ENCODE results near the gene ITPKC. TPM values are rescaled to one million over a fixed set of nuclear protein-coding genes. Genes with fewer than 3 reads are reported as not detected.

Gene ITPKC
- total and polyA plus RNA-seq, 2 of the 13 experiments (the other 11 are each of a cell fraction or from before 2014, with no cell fraction given): 6.9 to 11.2 TPM

DNA sequence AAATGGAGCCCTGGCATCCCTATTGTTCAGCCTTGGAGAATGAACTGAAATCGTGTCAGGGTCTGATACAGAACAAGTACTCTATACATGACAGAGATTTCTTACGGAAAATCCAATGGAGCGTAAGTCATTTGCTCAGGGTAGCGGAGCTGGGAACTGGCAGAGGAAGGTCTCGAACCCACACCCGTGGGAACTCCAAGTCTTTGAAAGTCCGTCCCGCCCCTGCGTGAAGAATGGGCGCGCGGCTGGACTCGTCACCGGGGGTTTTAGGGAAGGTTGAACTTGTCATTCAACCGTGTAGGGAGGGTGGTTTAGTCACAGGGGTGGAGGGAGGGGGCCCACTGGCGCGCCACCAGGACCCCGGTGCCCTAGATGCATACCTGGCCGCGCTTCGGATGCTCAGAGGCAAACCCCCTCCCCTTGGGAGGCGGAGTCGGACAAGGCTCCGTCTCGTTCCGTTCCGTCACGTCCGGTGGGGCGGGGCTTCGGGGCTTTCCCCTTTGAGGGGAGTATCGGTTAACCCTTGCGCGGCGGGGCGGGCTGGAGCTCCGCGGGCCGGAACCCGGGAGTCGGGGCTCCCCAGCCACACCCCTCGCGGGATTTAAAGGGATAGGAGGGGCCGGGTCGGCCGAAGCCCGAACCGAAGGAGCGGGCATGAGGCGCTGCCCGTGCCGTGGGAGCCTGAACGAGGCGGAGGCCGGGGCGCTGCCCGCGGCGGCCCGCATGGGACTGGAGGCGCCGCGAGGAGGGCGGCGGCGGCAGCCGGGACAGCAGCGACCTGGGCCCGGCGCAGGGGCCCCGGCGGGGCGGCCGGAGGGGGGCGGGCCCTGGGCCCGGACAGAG, at the start of gene ITPKC, which contains the start of gene COQ8B (continued):
- TF ChIP-seq, protein P1, sequence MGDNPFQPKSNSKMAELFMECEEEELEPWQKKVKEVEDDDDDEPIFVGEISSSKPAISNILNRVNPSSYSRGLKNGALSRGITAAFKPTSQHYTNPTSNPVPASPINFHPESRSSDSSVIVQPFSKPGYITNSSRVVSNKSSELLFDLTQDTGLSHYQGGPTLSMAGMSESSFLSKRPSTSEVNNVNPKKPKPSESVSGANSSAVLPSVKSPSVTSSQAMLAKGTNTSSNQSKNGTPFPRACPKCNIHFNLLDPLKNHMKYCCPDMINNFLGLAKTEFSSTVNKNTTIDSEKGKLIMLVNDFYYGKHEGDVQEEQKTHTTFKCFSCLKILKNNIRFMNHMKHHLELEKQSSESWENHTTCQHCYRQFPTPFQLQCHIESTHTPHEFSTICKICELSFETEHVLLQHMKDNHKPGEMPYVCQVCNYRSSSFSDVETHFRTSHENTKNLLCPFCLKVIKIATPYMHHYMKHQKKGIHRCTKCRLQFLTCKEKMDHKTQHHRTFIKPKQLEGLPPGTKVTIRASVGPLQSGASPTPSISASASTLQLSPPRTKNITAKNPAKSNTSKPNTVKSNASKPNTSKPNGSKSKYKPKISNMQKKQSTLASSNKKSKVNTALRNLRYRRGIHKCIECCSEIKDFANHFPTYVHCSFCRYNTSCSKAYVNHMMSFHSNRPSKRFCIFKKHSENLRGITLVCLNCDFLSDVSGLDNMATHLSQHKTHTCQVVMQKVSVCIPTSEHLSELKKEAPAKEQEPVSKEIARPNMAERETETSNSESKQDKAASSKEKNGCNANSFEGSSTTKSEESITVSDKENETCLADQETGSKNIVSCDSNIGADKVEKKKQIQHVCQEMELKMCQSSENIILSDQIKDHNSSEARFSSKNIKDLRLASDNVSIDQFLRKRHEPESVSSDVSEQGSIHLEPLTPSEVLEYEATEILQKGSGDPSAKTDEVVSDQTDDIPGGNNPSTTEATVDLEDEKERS (CRISPR knock-in tag; IDR thresholded peaks at IDR 0.05): 0 out of 2 replicates have a peak, but pooled peaks have one; percentile 61
- TF ChIP-seq MED8 (CRISPR knock-in tag; IDR thresholded peaks at IDR 0.05; ENCODE audit: insufficient replicate concordance): peak; percentile 60
- no peak for TF ChIP-seq KLF9 (CRISPR knock-in tag; IDR thresholded peaks at IDR 0.05; ENCODE audit: low read depth)
- TF ChIP-seq FOSL1 (CRISPR knock-in tag; IDR thresholded peaks at IDR 0.05; ENCODE audit: borderline replicate concordance): no peak
- TF ChIP-seq CCDC6 (CRISPR knock-in tag; IDR thresholded peaks at IDR 0.05): 0 out of 2 replicates have a peak, but pooled peaks have one; percentile 40
- peak; percentile 53; the same call in 1 of the 2 replicates for TF ChIP-seq RAD21 (CRISPR knock-in tag; IDR thresholded peaks at IDR 0.05)
- TF ChIP-seq, protein P2, sequence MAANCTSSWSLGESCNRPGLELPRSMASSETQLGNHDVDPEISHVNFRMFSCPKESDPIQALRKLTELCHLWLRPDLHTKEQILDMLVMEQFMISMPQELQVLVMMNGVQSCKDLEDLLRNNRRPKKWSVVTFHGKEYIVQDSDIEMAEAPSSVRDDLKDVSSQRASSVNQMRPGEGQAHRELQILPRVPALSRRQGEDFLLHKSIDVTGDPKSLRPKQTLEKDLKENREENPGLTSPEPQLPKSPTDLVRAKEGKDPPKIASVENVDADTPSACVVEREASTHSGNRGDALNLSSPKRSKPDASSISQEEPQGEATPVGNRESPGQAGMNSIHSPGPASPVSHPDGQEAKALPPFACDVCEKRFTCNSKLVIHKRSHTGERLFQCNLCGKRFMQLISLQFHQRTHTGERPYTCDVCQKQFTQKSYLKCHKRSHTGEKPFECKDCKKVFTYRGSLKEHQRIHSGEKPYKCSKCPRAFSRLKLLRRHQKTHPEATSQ (CRISPR knock-in tag; IDR thresholded peaks at IDR 0.05; ENCODE audit: borderline replicate concordance): no peak
- peak; percentile 71 for TF ChIP-seq ASH2L (IDR thresholded peaks at IDR 0.05; ENCODE audit: insufficient read length, low read depth, low read length)
- TF ChIP-seq TAF15 (IDR thresholded peaks at IDR 0.05; ENCODE audit: low read depth, low read length, poor library complexity, severe bottlenecking): peak; percentile 77
- TF ChIP-seq ZNF672 (CRISPR knock-in tag; IDR thresholded peaks at IDR 0.05): no peak
- TF ChIP-seq HMGA1 (CRISPR knock-in tag; conservative IDR thresholded peaks at IDR 0.05): no peak
- TF ChIP-seq, protein P3, sequence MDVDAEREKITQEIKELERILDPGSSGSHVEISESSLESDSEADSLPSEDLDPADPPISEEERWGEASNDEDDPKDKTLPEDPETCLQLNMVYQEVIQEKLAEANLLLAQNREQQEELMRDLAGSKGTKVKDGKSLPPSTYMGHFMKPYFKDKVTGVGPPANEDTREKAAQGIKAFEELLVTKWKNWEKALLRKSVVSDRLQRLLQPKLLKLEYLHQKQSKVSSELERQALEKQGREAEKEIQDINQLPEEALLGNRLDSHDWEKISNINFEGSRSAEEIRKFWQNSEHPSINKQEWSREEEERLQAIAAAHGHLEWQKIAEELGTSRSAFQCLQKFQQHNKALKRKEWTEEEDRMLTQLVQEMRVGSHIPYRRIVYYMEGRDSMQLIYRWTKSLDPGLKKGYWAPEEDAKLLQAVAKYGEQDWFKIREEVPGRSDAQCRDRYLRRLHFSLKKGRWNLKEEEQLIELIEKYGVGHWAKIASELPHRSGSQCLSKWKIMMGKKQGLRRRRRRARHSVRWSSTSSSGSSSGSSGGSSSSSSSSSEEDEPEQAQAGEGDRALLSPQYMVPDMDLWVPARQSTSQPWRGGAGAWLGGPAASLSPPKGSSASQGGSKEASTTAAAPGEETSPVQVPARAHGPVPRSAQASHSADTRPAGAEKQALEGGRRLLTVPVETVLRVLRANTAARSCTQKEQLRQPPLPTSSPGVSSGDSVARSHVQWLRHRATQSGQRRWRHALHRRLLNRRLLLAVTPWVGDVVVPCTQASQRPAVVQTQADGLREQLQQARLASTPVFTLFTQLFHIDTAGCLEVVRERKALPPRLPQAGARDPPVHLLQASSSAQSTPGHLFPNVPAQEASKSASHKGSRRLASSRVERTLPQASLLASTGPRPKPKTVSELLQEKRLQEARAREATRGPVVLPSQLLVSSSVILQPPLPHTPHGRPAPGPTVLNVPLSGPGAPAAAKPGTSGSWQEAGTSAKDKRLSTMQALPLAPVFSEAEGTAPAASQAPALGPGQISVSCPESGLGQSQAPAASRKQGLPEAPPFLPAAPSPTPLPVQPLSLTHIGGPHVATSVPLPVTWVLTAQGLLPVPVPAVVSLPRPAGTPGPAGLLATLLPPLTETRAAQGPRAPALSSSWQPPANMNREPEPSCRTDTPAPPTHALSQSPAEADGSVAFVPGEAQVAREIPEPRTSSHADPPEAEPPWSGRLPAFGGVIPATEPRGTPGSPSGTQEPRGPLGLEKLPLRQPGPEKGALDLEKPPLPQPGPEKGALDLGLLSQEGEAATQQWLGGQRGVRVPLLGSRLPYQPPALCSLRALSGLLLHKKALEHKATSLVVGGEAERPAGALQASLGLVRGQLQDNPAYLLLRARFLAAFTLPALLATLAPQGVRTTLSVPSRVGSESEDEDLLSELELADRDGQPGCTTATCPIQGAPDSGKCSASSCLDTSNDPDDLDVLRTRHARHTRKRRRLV (CRISPR knock-in tag; IDR thresholded peaks at IDR 0.05): peak; percentile 42; the same call in 1 of the 2 replicates
- TF ChIP-seq, protein P4, sequence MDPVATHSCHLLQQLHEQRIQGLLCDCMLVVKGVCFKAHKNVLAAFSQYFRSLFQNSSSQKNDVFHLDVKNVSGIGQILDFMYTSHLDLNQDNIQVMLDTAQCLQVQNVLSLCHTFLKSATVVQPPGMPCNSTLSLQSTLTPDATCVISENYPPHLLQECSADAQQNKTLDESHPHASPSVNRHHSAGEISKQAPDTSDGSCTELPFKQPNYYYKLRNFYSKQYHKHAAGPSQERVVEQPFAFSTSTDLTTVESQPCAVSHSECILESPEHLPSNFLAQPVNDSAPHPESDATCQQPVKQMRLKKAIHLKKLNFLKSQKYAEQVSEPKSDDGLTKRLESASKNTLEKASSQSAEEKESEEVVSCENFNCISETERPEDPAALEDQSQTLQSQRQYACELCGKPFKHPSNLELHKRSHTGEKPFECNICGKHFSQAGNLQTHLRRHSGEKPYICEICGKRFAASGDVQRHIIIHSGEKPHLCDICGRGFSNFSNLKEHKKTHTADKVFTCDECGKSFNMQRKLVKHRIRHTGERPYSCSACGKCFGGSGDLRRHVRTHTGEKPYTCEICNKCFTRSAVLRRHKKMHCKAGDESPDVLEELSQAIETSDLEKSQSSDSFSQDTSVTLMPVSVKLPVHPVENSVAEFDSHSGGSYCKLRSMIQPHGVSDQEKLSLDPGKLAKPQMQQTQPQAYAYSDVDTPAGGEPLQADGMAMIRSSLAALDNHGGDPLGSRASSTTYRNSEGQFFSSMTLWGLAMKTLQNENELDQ (CRISPR knock-in tag; IDR thresholded peaks at IDR 0.05; ENCODE audit: borderline replicate concordance): no peak
- peak; percentile 67 for TF ChIP-seq ATF1 (CRISPR knock-in tag; IDR thresholded peaks at IDR 0.05)
- 0 out of 2 replicates have a peak, but pooled peaks have one; percentile 44 for TF ChIP-seq ZBTB3 (CRISPR knock-in tag; IDR thresholded peaks at IDR 0.05; ENCODE audit: borderline replicate concordance, low read depth)
- no peak for TF ChIP-seq TCF7L2 (IDR thresholded peaks at IDR 0.05; ENCODE audit: low read depth, low read length)

Measured in HepG2 (cell line).